ENCODE data around the gene C2orf42. TPM values are rescaled to one million over a fixed set of nuclear protein-coding genes. Genes with fewer than 3 reads are reported as not detected.
A peak's percentile ranks its signal among the peaks of the same experiment; 100 is the strongest.
"Not testable (repeated sequence)": the region's sequence is repeated elsewhere in the genome, so short reads cannot be mapped to it uniquely, and the experiment has no call there.

C2orf42 gene
- total RNA-seq, 1 experiment from 2014 or later = 16.7 TPM

GRCh38 chr2:70113359-70114070, 77.3 kb downstream of the C2orf42 start:
- Histone ChIP-seq H3K4me3 (no peak overlapping the region), H3K4me1 (peaks cover 62% of the 10 kb centered on the region), H3K27ac (peak overlapping the region; percentile 75), H3K27me3 (no peaks in the 10 kb centered on the region), H3K36me3 (no peaks in the 10 kb centered on the region), H3K9me3 (replicated peaks) (no peaks in the 10 kb centered on the region)
- peak; percentile 57 to 80 for DNase-seq

- peak in 1 of 2 experiments; percentile 55 for DNase-seq
- Histone ChIP-seq H3K4me1 (peaks cover 55% of the 10 kb centered on the region), H3K9me3 (replicated peaks) (no peaks in the 10 kb centered on the region), H3K27me3 (no peaks in the 10 kb centered on the region), H3K27ac (no peak overlapping the region), H3K4me3 (no peak overlapping the region), H3K36me3 (no peaks in the 10 kb centered on the region)
These were observed 78.8 kb downstream of the C2orf42 start for GRCh38 chr2:70111752-70112591.

GRCh38 chr2:70110397-70110796, 80.4 kb downstream of the C2orf42 start:
- not testable (repeated sequence) for H3K36me3 ChIP-seq; H3K27ac ChIP-seq; H3K9me3 ChIP-seq (replicated peaks); DNase-seq; H3K27me3 ChIP-seq; H3K4me3 ChIP-seq
- H3K4me1 ChIP-seq = peaks cover 39% of the 10 kb centered on the region

- H3K27me3 ChIP-seq; H3K4me3 ChIP-seq; H3K9me3 ChIP-seq (replicated peaks); DNase-seq; H3K36me3 ChIP-seq; H3K27ac ChIP-seq: not testable (repeated sequence)
- H3K4me1 ChIP-seq = peaks cover 23% of the 10 kb centered on the region
These were observed 84.7 kb downstream of the C2orf42 start for GRCh38 chr2:70106138-70106537.

GRCh38 chr2:70104231-70105111, 86.3 kb downstream of the C2orf42 start:
- H3K27me3 ChIP-seq = no peaks in the 10 kb centered on the region
- peak; percentile 85 to 89 for DNase-seq
- H3K9me3 ChIP-seq (replicated peaks) = no peaks in the 10 kb centered on the region
- peak overlapping the region; percentile 2; the same call in 1 of the 2 replicates for H3K27ac ChIP-seq
- H3K4me1 ChIP-seq = peaks cover 26% of the 10 kb centered on the region
- no peaks in the 10 kb centered on the region for H3K36me3 ChIP-seq
- peak overlapping the region; percentile 45 for H3K4me3 ChIP-seq

GRCh38 chr2:70103531-70104061, 87.2 kb downstream of the C2orf42 start:
- Histone ChIP-seq H3K36me3 (no peaks in the 10 kb centered on the region), H3K27ac (no peak overlapping the region), H3K4me1 (peaks cover 29% of the 10 kb centered on the region), H3K9me3 (replicated peaks) (no peaks in the 10 kb centered on the region), H3K4me3 (no peak overlapping the region), H3K27me3 (no peaks in the 10 kb centered on the region)
- DNase-seq = no peak

- not testable (repeated sequence) for H3K9me3 ChIP-seq (replicated peaks); H3K4me3 ChIP-seq; H3K36me3 ChIP-seq; H3K27me3 ChIP-seq; H3K27ac ChIP-seq; DNase-seq
- H3K4me1 ChIP-seq = peaks cover 21% of the 10 kb centered on the region
These were observed 88.4 kb downstream of the C2orf42 start for GRCh38 chr2:70102323-70102905.

GRCh38 chr2:70101686-70102085, 89.1 kb downstream of the C2orf42 start:
- H3K4me1 ChIP-seq = peaks cover 21% of the 10 kb centered on the region
- H3K4me3 ChIP-seq; H3K27ac ChIP-seq; H3K9me3 ChIP-seq (replicated peaks); DNase-seq; H3K27me3 ChIP-seq; H3K36me3 ChIP-seq: not testable (repeated sequence)

DNA sequence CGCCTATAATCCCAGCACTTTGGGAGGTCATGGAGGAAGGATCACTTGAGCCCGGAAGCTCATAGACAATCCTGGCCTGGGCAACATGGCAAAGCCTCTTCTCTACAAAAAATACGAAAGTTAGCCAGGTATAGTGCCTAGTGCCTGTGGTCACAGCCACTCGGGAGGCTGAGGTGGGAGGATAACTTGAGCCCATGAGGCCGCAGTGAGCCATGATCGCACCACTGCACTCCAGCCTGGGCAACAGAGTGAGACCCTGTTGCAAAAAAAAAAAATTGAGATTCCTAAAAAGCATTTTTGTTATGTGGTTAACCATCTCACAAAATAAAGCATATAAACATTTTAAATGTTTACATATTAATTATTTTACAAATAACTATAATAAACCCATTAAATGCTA, 89.6 kb downstream of the C2orf42 start:
- H3K27ac ChIP-seq = no peak overlapping the region
- no peaks in the 10 kb centered on the region for H3K36me3 ChIP-seq
- no peaks in the 10 kb centered on the region for H3K27me3 ChIP-seq
- no peak overlapping the region for H3K4me3 ChIP-seq
- H3K4me1 ChIP-seq = peaks cover 21% of the 10 kb centered on the region
- DNase-seq = no peak
- no peaks in the 10 kb centered on the region for H3K9me3 ChIP-seq (replicated peaks)

Other genes with a start within 250 kb of the C2orf42 start
- gene ASPRV1, start 229.4 kb downstream of the C2orf42 start, total RNA-seq (2014; rRNA removed; shearing (Covaris generic)) = 0.51 and 0.95 TPM in 2 replicates
- 81.6 and 88.4 TPM in 2 replicates for gene PCBP1, start 103.5 kb downstream of the C2orf42 start, total RNA-seq (2014; rRNA removed; shearing (Covaris generic))
- gene TIA1, start 57.6 kb upstream of the C2orf42 start, total RNA-seq (2014; rRNA removed; shearing (Covaris generic)) = 148 and 189 TPM in 2 replicates
- gene PCYOX1, start 67.1 kb upstream of the C2orf42 start, total RNA-seq (2014; rRNA removed; shearing (Covaris generic)) = 47.8 and 50.0 TPM in 2 replicates
- gene SNRPG, start 102.7 kb upstream of the C2orf42 start, total RNA-seq (2014; rRNA removed; shearing (Covaris generic)) = 646 and 678 TPM in 2 replicates
- 78.7 and 80.9 TPM in 2 replicates for gene FAM136A, start 111.0 kb upstream of the C2orf42 start, total RNA-seq (2014; rRNA removed; shearing (Covaris generic))